GM18858 (cell line): ENCODE results near the gene NAT10.

Experiments
- ATAC-seq: cut with Tn5 transposase; IDR thresholded peaks from one replicate; pipeline ENCODE4 v1.9.1; 2021; ENCODE audit not compliant: unreplicated experiment

NAT10 gene

GRCh38 chr11:34185926-34186841 is 80.8 kb downstream of the NAT10 start:
- no peak for ATAC-seq

DNA sequence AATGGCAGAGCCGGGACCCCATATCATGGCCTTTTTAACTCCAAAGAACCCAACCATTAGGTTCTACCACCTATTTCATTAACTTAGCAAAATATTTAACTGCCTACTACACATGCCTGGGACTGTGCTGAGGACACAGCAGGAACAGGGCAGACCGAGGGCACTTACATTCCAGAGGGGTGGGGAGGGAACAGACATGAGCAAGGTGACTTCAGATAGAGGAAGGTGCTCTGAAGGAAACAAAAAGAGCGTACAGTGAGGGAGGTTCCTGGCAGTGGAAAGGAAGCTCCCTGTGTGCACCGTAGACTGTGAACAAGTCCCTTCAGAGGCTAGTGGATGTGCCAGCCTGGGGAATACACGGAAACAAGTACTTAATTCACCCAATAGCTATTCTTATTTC is 82.8 kb downstream of the NAT10 start:
- ATAC-seq: no peak

DNA sequence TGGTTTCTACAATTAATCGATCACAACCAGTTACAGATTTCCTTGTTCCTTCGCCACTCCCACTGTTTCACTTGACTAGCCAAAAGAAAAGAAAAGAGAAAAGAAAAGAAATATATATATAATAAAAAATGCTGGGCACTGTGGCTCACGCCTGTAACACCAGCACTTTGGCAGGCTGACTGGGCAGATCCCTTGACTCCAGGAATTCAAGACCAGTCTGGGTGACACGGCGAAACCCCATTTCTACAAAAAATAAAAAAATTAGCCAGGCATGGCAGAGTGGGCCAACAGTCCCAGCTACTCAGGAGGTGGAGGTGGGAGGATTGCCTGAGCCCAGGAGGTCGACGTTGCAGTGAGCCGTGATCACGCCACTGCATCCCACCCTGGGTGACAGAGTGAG is 83.8 kb downstream of the NAT10 start:
- no peak for ATAC-seq

GRCh38 chr11:34190192-34191139 is 85.0 kb downstream of the NAT10 start:
- ATAC-seq: no peak

- no peak for ATAC-seq
Observed at GRCh38 chr11:34191578-34191977, 86.1 kb downstream of the NAT10 start.

GRCh38 chr11:34192481-34193401 is 87.3 kb downstream of the NAT10 start:
- no peak for ATAC-seq

DNA sequence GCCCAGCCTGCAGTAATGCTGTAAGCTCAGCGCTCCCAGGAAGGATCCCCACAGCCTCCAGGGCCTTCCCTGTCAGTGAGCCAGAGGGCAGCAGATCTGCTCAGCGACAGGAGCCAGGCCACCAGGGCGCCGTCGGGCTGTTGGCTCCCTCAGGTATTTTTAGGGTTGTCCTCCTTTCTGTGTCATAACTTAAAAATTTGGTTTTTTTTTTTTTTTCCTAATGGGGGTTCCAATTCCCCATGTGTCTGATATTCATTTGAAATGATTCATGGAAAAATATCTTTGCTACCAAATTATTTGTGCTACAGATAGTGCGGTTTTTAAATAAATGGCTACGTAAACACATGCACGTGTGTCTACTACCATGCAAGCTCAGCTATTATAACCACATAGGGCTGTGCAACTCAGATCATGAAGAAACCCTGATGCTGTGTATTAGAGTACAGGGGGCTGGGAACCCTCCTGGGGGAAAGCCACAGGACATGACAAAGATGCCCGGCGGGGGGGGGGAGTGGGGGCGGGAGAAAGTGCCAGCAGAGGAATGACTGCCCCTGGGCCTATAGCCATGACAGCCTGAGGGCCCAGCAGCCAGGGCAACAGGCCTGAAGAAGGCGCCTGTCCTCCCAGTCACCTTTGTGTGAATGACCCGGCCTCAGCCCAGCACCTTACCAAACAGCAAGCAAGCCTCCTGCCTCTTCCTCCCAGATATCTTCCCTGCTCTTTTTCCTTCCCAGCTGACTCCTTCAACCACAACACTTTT is 89.3 kb downstream of the NAT10 start:
- no peak for ATAC-seq
